HL-60 (cell line): ENCODE measurements around the gene UPP1.

Experiments
- DNase-seq, 2 experiments: peaks; one replicate each; pipeline ENCODE4 v3.0.0-alpha.2; 2010 to 2020; ENCODE audit warnings: low read depth in 1 of 2, low spot score in 1 of 2
- H3K27ac ChIP-seq: fragments of 250-450 bp; sonication (Bioruptor Pico); replicated peaks from 2 replicates; pipeline ENCODE4 v1.5.1; 2020; ENCODE audit warnings: mild to moderate bottlenecking, moderate library complexity
- H3K27me3 ChIP-seq: fragments of 250-450 bp; sonication (Bioruptor Pico); 2 replicates; pipeline ENCODE4 v1.5.1; 2021; ENCODE audit warnings: mild to moderate bottlenecking, moderate library complexity; ENCODE audit not compliant: insufficient read depth, poor library complexity, severe bottlenecking
- H3K4me3 ChIP-seq: replicated peaks from 2 replicates; pipeline ENCODE4 v1.5.1; 2011; ENCODE audit warnings: mild to moderate bottlenecking, control low read depth, low read length; ENCODE audit not compliant: insufficient read depth
- CTCF ChIP-seq: IDR thresholded peaks from one replicate; pipeline ENCODE4 v1.5.1; 2011; ENCODE audit warnings: low read length, control low read depth, inconsistent platforms; ENCODE audit not compliant: insufficient read depth
- GABPA ChIP-seq: IDR thresholded peaks from 2 replicates; pipeline ENCODE4 v1.6.1; 2012; ENCODE audit warnings: low read depth
- POLR2AphosphoS5 ChIP-seq: IDR thresholded peaks from 2 replicates; pipeline ENCODE4 v1.6.1; 2012; ENCODE audit warnings: low read depth
- SPI1 ChIP-seq: IDR thresholded peaks from 2 replicates; pipeline ENCODE4 v1.6.1; 2012; ENCODE audit warnings: low read depth, mild to moderate bottlenecking, borderline replicate concordance
- TF ChIP-seq, protein P1 (sequence below): IDR thresholded peaks from 2 replicates; pipeline ENCODE4 v1.6.1; 2012; ENCODE audit warnings: low read depth; ENCODE audit not compliant: insufficient replicate concordance

UPP1 gene

DNA sequence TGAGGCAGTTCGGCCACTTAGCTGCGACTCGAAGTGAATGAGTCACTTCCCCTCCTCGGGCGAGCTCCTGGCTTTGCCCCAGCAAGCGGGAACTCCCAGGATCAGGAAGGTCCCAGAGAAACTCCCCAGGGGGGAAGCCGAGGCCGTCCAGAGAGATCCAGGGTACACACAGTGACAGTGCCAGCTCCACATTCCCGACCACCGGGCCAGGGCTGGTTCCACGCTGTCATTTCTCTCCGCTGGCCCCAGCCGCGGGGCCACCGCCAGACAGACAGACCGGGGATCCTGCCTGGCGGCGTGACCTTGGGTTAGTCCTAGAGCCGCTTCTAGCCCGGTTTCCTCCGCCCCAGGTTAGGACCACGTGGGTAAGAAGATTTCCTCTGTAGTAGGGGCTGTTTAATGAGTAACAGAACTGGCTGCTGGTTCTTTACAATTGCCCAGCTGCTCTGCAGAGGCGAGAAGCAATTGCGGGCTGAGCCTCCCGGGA, 463 bp upstream of the UPP1 start:
- no peak for TF ChIP-seq GABPA
- TF ChIP-seq POLR2AphosphoS5, result 0 out of 2 replicates have a peak, but pooled peaks have one; percentile 45
- TF ChIP-seq CTCF, result no peak
- TF ChIP-seq, protein P1, sequence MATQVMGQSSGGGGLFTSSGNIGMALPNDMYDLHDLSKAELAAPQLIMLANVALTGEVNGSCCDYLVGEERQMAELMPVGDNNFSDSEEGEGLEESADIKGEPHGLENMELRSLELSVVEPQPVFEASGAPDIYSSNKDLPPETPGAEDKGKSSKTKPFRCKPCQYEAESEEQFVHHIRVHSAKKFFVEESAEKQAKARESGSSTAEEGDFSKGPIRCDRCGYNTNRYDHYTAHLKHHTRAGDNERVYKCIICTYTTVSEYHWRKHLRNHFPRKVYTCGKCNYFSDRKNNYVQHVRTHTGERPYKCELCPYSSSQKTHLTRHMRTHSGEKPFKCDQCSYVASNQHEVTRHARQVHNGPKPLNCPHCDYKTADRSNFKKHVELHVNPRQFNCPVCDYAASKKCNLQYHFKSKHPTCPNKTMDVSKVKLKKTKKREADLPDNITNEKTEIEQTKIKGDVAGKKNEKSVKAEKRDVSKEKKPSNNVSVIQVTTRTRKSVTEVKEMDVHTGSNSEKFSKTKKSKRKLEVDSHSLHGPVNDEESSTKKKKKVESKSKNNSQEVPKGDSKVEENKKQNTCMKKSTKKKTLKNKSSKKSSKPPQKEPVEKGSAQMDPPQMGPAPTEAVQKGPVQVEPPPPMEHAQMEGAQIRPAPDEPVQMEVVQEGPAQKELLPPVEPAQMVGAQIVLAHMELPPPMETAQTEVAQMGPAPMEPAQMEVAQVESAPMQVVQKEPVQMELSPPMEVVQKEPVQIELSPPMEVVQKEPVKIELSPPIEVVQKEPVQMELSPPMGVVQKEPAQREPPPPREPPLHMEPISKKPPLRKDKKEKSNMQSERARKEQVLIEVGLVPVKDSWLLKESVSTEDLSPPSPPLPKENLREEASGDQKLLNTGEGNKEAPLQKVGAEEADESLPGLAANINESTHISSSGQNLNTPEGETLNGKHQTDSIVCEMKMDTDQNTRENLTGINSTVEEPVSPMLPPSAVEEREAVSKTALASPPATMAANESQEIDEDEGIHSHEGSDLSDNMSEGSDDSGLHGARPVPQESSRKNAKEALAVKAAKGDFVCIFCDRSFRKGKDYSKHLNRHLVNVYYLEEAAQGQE, result no peak
- TF ChIP-seq SPI1, result peak; percentile 70; the same call in 1 of the 2 replicates
- Histone ChIP-seq H3K27me3 (no peaks in the 10 kb centered on the region), H3K27ac (peak overlapping the region; percentile 93), H3K4me3 (peak overlapping the region; percentile 61)
- peak; percentile 93 to 96 for DNase-seq

DNA sequence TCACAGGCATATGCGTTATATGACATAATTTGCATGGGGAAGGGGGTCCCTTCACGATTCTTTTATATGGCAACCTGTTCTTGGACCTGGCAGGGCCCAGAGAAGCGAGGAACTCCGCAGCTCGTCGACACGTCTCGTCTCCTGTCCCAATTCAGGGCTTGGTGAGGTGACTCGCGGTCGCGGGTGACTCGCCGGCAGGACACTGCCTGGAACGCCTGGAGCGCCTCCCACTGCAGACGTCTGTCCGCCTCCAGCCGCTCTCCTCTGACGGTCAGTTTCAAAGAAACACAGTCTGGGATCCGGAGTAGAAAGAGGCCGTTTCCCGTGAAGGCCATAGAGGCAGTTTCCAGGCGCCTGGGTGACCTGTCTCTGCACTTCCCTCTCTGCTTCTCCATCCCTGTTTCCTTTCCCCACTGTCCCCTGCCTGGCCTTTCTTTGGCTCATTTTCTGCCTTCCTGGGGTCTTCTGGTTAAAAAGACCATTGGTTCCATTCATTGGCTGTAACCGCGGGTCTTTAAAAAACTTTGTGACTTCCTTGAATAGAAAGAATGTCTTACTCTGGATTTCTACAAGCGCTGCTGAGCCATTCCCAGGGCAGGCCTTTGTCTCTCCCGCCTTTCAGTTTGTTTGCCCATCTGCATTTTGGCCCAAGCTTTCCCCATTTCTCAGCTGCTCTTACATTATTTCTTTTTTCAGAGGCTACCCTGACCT, 1.2 kb downstream of the UPP1 start:
- no peak overlapping the region for H3K4me3 ChIP-seq
- H3K27ac ChIP-seq, result no peak overlapping the region
- DNase-seq, result no peak
- H3K27me3 ChIP-seq, result no peaks in the 10 kb centered on the region
- TF ChIP-seq CTCF, result no peak
- TF ChIP-seq SPI1, result no peak
- no peak for TF ChIP-seq GABPA
- TF ChIP-seq, protein P1, result no peak
- no peak for TF ChIP-seq POLR2AphosphoS5

DNA sequence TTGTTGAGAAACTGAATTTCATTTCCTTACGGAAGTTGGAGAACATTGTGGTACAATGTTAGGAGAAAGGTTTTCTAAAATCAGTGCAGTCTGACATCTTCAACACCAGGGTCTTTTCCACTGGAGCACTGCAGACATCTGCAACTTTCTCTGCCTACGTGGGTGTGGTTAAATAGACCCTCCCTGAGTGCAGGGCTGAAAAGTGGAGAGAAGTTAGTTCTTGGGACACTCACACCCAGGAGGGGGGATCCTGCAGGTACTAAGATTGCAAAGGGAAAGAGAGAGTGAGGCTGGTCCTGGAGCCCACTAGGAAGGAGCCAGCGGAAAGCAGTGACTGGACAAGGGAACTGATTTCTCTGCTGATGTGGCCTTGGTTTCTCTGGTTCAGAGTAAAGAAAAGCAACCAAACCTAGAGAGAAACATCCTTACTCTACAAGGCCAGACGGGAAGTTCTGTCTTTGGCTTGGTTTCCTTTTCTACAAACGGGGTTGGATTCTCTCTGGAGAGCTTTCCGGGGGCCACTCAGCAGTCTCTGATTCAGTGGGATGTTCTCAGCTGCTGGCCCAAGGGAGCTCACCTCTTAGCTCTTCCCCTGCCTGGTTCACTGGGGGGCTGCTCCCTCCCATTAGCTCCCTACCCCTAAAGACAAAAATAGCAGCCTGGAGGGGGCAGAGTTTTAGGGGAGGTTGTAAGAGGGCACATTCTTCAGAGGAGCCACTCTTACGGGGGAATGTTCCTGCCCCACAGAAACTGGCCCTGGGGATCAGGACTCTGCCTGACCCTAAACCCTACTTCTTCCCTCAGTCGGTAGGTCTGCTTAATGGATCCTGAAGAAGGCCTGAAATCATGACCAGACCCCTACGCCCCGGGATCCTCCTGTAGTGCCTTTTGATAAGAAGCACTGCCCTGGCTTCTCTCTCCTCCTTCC, 2.7 kb downstream of the UPP1 start:
- TF ChIP-seq POLR2AphosphoS5 (no peak), SPI1 (no peak), CTCF (no peak), GABPA (no peak)
- TF ChIP-seq, protein P1, result no peak
- H3K27me3 ChIP-seq, result no peaks in the 10 kb centered on the region
- H3K27ac ChIP-seq, result no peak overlapping the region
- DNase-seq, result no peak
- H3K4me3 ChIP-seq, result no peak overlapping the region
